ENCODE results near the gene PRSS2. TPM values are rescaled to one million over a fixed set of nuclear protein-coding genes. Genes with fewer than 3 reads are reported as not detected.

Gene PRSS2
- total RNA-seq, 1 experiment from 2014 or later, result 9.3 TPM

- Histone ChIP-seq H3K36me3 (ENCODE audit: control insufficient read depth, insufficient read depth, low read length) (no peaks in the 10 kb centered on the region), H3K27me3 (replicated peaks; ENCODE audit: control insufficient read depth, insufficient read depth, low read length) (no peaks in the 10 kb centered on the region; the same call in 1 of the 2 replicates), H3K4me1 (no peaks in the 10 kb centered on the region), H3K4me3 (ENCODE audit: low read depth, low read length) (no peak overlapping the region), H3K9me3 (no peaks in the 10 kb centered on the region)
- no peak for DNase-seq
- no peaks in the 10 kb centered on the region for H3K36me3 Mint-ChIP-seq (ENCODE audit: insufficient read depth, unreplicated experiment)
- no peaks in the 10 kb centered on the region for H3K4me1 Mint-ChIP-seq (ENCODE audit: low read depth, unreplicated experiment)
- peaks cover 8% of the 10 kb centered on the region for H3K27me3 Mint-ChIP-seq (ENCODE audit: insufficient read depth, unreplicated experiment)
- ChIA-PET CTCF (no interaction called here), POLR2A (interaction anchor here (0.7 kb wide), 1 partner anchor 83 kb away, joined by 3 read pairs; no protein-coding TSS in a partner anchor)
- no TSS peak for BruUV-seq (replicated peaks)
- intact Hi-C loops (cut with micrococcal nuclease; ENCODE audit: unreplicated experiment), result no loop called here
- TF ChIP-seq, protein P1, sequence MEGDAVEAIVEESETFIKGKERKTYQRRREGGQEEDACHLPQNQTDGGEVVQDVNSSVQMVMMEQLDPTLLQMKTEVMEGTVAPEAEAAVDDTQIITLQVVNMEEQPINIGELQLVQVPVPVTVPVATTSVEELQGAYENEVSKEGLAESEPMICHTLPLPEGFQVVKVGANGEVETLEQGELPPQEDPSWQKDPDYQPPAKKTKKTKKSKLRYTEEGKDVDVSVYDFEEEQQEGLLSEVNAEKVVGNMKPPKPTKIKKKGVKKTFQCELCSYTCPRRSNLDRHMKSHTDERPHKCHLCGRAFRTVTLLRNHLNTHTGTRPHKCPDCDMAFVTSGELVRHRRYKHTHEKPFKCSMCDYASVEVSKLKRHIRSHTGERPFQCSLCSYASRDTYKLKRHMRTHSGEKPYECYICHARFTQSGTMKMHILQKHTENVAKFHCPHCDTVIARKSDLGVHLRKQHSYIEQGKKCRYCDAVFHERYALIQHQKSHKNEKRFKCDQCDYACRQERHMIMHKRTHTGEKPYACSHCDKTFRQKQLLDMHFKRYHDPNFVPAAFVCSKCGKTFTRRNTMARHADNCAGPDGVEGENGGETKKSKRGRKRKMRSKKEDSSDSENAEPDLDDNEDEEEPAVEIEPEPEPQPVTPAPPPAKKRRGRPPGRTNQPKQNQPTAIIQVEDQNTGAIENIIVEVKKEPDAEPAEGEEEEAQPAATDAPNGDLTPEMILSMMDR (IDR thresholded peaks at IDR 0.05; ENCODE audit: insufficient read depth in 1 of 2, low read depth in 1 of 2, low read length in 1 of 2, severe bottlenecking in 1 of 2, unreplicated experiment in 1 of 2), result no peak
- H3K27ac Mint-ChIP-seq (ENCODE audit: unreplicated experiment), result no peak overlapping the region
- no peak overlapping the region for H3K4me3 Mint-ChIP-seq (ENCODE audit: unreplicated experiment)
- no peaks in the 10 kb centered on the region for H3K9me3 Mint-ChIP-seq (ENCODE audit: unreplicated experiment)
Observed at GRCh38 chr7:142797391-142798377, 26.9 kb downstream of the PRSS2 start.

GRCh38 chr7:142798451-142799436 lies 28.0 kb downstream of the PRSS2 start:
- Histone ChIP-seq H3K4me3 (ENCODE audit: low read depth, low read length) (no peak overlapping the region), H3K4me1 (no peaks in the 10 kb centered on the region), H3K36me3 (ENCODE audit: control insufficient read depth, insufficient read depth, low read length) (no peaks in the 10 kb centered on the region), H3K27me3 (replicated peaks; ENCODE audit: control insufficient read depth, insufficient read depth, low read length) (no peaks in the 10 kb centered on the region; the same call in 1 of the 2 replicates), H3K9me3 (no peaks in the 10 kb centered on the region)
- Mint-ChIP-seq H3K27me3 (ENCODE audit: insufficient read depth, unreplicated experiment) (peaks cover 3% of the 10 kb centered on the region), H3K27ac (ENCODE audit: unreplicated experiment) (no peak overlapping the region), H3K4me3 (ENCODE audit: unreplicated experiment) (no peak overlapping the region), H3K9me3 (ENCODE audit: unreplicated experiment) (no peaks in the 10 kb centered on the region), H3K4me1 (ENCODE audit: low read depth, unreplicated experiment) (no peaks in the 10 kb centered on the region), H3K36me3 (ENCODE audit: insufficient read depth, unreplicated experiment) (no peaks in the 10 kb centered on the region)
- no TSS peak for BruUV-seq (replicated peaks)
- DNase-seq, result no peak
- CTCF ChIA-PET, result interaction anchor here (0.6 kb wide), 1 partner anchor 20 kb away, joined by 3 read pairs; no protein-coding TSS in a partner anchor
- POLR2A ChIA-PET, result no interaction called here
- intact Hi-C loops (cut with micrococcal nuclease; ENCODE audit: unreplicated experiment), result no loop called here
- TF ChIP-seq, protein P1 (IDR thresholded peaks at IDR 0.05; ENCODE audit: insufficient read depth in 1 of 2, low read depth in 1 of 2, low read length in 1 of 2, severe bottlenecking in 1 of 2, unreplicated experiment in 1 of 2), result no peak

DNA sequence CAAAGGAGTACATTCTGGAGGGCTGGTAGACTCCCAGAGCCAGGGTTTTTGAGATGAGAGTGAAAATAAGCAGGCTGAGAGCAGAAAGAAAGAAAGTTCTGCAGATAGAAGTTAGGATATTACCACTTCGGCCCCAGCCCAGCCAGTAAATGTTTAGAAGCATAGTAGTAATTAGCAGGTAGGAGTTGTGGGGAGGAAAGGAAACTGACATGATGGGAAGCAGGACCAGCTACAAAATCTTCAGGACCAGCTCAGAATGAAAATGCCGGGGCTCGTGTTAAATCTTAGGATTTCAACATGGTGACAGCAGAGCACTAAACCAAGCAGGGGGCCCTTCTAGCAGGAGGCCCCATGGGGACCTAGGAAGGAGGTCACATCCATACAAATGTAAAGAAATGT lies 28.7 kb downstream of the PRSS2 start:
- no peak for DNase-seq
- Histone ChIP-seq H3K9me3 (no peaks in the 10 kb centered on the region), H3K36me3 (ENCODE audit: control insufficient read depth, insufficient read depth, low read length) (no peaks in the 10 kb centered on the region), H3K27me3 (replicated peaks; ENCODE audit: control insufficient read depth, insufficient read depth, low read length) (no peaks in the 10 kb centered on the region; the same call in 1 of the 2 replicates), H3K4me1 (no peaks in the 10 kb centered on the region), H3K4me3 (ENCODE audit: low read depth, low read length) (no peak overlapping the region)
- Mint-ChIP-seq H3K27me3 (ENCODE audit: insufficient read depth, unreplicated experiment) (no peaks in the 10 kb centered on the region), H3K9me3 (ENCODE audit: unreplicated experiment) (no peaks in the 10 kb centered on the region), H3K4me3 (ENCODE audit: unreplicated experiment) (no peak overlapping the region), H3K36me3 (ENCODE audit: insufficient read depth, unreplicated experiment) (no peaks in the 10 kb centered on the region), H3K27ac (ENCODE audit: unreplicated experiment) (no peak overlapping the region), H3K4me1 (ENCODE audit: low read depth, unreplicated experiment) (no peaks in the 10 kb centered on the region)
- intact Hi-C loops (cut with micrococcal nuclease; ENCODE audit: unreplicated experiment), result no loop called here
- ChIA-PET CTCF (interaction anchor here (0.6 kb wide), 1 partner anchor 20 kb away, joined by 3 read pairs; no protein-coding TSS in a partner anchor), POLR2A (no interaction called here)
- BruUV-seq (replicated peaks), result no TSS peak
- TF ChIP-seq, protein P1 (IDR thresholded peaks at IDR 0.05; ENCODE audit: insufficient read depth in 1 of 2, low read depth in 1 of 2, low read length in 1 of 2, severe bottlenecking in 1 of 2, unreplicated experiment in 1 of 2), result no peak

All from Caco-2 (cell line).